ENCODE data around the gene SIK3.
A peak's percentile ranks its signal among the peaks of the same experiment; 100 is the strongest.

SIK3 gene

DNA sequence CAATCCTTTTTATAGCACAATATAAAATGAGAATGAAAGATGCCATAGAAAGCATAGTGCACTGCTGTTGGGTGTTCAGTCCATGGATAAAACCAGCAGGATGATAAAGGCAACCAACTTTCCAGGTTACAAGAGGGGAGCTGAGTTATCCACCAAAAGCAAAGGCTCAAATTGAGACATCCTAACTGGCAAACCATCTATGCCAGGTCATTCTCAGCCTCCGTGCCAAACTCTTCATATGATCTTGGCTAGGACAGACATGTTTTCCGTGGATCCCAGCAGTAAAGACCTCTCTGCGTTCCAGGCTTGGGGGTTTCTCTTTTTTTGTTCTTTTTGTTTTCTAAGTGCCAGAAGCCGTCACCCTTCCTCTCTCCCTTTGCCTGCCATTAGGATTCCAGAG, 253.5 kb downstream of the SIK3 start:
- TF ChIP-seq, protein P1, sequence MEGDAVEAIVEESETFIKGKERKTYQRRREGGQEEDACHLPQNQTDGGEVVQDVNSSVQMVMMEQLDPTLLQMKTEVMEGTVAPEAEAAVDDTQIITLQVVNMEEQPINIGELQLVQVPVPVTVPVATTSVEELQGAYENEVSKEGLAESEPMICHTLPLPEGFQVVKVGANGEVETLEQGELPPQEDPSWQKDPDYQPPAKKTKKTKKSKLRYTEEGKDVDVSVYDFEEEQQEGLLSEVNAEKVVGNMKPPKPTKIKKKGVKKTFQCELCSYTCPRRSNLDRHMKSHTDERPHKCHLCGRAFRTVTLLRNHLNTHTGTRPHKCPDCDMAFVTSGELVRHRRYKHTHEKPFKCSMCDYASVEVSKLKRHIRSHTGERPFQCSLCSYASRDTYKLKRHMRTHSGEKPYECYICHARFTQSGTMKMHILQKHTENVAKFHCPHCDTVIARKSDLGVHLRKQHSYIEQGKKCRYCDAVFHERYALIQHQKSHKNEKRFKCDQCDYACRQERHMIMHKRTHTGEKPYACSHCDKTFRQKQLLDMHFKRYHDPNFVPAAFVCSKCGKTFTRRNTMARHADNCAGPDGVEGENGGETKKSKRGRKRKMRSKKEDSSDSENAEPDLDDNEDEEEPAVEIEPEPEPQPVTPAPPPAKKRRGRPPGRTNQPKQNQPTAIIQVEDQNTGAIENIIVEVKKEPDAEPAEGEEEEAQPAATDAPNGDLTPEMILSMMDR (IDR thresholded peaks at IDR 0.05; ENCODE audit: low read depth, low read length), result no peak
- no peak for DNase-seq (ENCODE audit: extremely low read depth, low read depth)

DNA sequence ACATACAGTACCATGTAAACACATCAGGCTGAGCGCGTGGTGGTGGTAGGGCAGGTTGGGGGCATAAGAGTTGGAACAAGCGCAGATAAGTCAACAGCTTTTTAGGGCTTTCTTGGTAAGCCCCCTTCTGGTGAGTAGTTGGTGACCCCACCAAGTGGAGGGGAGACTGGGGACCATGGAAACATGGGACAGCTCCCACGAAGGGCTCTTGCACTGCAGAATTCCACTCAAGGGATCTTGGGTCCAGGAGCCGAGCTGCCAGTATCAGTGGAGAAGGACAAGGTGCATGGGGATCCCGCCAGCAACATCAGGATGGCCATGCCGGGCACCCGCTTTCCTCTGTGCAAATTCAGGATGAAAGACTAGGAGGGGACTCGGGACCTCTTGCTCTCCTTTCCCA, 254.6 kb downstream of the SIK3 start:
- TF ChIP-seq, protein P1 (IDR thresholded peaks at IDR 0.05; ENCODE audit: low read depth, low read length), result no peak
- no peak for DNase-seq (ENCODE audit: extremely low read depth, low read depth)

DNA sequence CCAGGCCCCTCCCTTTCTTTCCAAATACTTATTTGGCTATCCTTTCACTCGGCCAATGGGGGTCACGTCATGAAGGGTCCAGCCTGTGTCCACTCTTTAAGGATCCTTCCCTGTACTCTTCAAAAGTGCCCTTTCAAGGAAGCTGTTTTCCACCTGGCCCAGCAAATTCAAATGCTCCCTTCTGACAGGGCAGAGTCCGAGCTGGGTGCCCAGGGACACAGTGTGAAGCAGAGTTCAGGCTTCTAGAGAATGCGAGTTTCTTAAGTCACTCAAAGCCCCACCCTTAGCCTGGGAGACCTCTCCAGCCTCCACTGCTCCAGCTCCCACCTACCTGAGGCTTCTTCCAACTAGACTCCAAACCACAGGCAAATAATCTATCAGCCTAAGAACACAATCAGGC, 255.3 kb downstream of the SIK3 start:
- no peak for DNase-seq (ENCODE audit: extremely low read depth, low read depth)

DNA sequence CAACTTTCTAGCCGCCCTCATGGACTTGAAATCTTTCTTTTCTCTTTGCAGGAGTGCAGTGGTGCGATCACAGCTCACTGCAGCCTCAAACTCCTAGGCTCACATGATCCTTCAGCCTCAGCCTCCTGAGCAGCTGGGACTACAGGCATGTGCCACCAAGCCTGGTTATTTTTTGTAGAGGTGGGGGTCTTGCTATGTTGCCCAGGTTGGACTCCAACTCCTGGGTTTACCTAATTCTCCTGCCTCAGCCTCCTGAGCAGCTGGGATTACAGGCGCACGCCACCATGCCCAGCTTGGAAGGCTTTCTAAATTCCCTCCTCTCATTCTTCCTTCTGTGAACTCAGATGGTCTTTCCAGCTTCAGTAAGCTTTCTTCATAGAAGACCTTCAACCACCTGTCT, 256.1 kb downstream of the SIK3 start:
- TF ChIP-seq, protein P1 (IDR thresholded peaks at IDR 0.05; ENCODE audit: low read depth, low read length), result no peak
- no peak for DNase-seq (ENCODE audit: extremely low read depth, low read depth)

More for the DNA sequence above, 255.3 kb downstream of the SIK3 start:
- TF ChIP-seq, protein P1 (IDR thresholded peaks at IDR 0.05; ENCODE audit: low read depth, low read length), result no peak

DNA sequence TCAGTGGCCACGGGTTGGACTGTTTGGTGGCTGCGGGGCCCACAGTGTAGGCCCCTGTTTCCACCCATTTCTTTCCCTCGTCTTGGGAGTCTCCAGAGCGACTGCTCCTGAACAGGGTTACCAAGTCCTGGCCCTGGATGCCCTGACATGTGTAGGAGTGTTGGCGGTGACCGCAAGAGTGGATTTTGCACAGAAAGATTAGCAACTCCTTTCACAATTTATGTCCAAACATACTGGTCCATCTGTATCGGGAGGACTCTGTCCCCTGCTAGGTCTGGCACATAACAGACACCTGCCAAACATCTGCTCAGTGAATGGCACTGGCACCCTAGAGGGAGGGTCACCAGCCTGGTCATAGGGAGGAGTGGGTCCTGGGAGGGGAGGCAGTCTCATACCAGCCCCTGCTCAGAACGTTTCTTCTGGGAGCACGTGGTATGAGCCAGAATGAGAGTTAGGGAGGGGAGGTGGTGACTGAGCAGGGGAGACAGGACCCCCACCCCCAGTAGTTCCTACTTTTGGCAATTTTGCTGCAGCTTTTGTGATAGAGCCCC, 257.4 kb downstream of the SIK3 start:
- TF ChIP-seq, protein P1 (IDR thresholded peaks at IDR 0.05; ENCODE audit: low read depth, low read length), result no peak
- DNase-seq (ENCODE audit: extremely low read depth, low read depth), result no peak

DNA sequence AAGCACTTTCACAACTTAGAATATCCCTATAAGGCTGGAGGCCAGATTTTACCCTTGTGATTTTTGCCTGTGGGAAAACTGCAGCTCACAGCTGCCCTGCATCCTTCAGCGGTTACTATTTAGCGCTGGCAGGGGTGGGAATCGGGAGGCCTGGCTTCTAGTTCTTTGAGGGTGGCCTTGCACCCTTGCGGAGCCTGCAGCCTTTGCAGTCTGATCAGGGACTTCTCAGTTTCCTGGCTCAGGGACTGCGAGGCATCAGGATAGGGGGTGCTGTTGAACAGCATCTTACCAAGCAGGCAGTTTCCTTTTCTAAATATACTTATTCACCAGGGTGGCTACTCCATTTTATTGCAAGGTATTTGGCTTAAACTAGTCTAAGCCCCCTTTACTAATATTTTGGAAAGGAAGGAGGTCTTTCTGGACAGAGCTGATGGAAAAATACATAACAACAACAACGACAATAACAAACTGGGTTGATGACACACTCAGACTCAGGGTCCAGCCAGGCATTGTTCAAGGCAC, 257.9 kb downstream of the SIK3 start:
- no peak for DNase-seq (ENCODE audit: extremely low read depth, low read depth)

DNA sequence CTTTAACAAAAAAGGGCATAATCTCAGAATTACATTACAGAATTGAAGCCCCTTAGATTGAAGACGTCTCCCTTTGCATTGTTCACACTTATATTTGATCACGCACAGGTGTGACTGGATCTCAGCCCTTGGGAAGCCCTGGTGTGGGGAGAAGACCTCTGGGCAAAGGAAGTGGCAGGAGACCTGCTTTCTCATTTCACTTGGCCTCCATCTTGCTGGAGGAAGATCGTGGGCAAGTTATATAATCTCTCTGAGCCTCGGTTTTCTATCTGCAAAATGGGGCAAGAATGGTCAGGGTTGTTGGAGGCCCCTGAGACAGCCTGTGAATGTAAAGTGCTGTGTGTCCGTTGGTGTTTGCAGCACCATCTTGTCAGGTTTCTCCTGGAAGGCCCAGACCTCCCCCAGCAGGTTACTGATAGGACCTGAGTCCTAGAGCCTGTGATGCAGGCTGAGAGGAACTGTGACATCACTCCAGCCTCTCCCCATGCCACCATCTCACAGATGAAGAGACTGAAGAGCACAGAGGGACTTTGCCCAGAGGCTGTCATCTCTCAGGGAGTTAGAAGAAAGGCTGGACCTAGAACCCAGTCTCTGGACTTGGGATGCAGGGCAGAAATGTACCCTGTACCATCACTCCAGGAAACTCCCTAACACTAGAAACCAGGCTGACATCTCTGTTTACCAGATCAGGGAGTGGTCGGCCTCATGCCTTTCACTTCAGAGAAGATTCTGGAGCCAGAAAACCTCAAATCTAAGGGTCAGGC, 259.7 kb downstream of the SIK3 start:
- no peak for DNase-seq (ENCODE audit: extremely low read depth, low read depth)
- TF ChIP-seq, protein P1 (IDR thresholded peaks at IDR 0.05; ENCODE audit: low read depth, low read length), result no peak

More for the DNA sequence above, 257.9 kb downstream of the SIK3 start:
- TF ChIP-seq, protein P1 (IDR thresholded peaks at IDR 0.05; ENCODE audit: low read depth, low read length), result peak; percentile 14

All from AG09319 (cell line).